Stimulated activated CD8-positive, alpha-beta memory T cell treated with anti-CD3 and anti-CD28 coated beads, Interleukin-4, amount 100 ng/mL, for 48 hours (primary cell): Measurements from ENCODE around the gene IRAK1.

Experiments
- DNase-seq: peaks from one replicate; pipeline ENCODE4 v3.0.0-alpha.2; 2020

Gene IRAK1

DNA sequence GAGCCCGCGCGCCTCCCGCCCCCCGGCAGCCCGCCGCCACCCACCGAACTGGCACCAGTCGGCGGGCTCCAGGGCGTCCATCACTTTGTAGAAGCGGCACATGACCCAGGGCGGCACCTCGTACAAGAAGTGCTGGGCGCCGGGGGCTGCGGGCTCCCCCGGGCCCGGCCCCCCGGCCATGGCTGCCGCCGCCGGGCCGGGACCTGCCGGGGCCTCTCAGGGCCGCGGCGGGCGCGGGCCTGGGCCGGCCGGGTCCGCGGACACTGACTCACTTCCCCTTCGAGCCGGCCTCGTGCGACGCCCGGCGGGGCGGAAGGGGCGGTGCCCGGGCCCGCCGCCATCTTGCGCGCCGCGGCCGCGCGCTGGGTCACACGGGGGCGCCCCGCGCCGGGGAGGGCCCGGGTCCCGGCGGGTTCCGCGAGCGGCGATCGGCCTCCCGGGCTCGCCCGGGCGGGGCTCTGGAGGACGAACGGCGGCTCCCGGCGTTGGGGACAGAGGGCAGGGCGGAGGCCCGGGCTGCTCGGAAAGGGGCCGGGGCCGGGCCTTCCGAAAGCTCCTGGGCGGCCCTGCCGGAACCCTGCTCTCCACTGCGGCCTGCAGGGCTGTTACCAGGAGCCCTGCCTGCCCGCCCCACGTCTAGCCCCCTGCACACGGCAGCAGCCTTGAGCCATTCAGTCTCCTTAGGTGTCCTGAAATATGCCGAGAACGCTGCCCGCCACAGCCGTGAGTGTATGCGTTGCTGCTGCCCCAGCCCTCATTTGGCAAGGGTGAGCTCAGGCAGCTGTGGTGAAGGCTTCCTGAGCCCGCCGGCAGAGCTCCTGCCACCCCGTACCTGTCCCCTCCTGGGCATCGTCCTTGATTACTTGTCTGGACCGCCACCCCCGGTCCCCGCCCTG is at the start of gene IRAK1:
Gene IRAK1, minus strand, starts transcription at position 270 of the 896 bp plus-strand sequence. Its CDS starts 90 bp downstream, at position 180.
- DNase-seq = peak; percentile 65

GRCh38 chrX:154068560-154068959 is 48.9 kb upstream of the IRAK1 start:
- DNase-seq = no peak

GRCh38 chrX:154064637-154065435 is 45.1 kb upstream of the IRAK1 start:
- no peak for DNase-seq

GRCh38 chrX:154063234-154063633 is 43.5 kb upstream of the IRAK1 start:
- no peak for DNase-seq

- DNase-seq = no peak
Observed at GRCh38 chrX:154061801-154062200, 42.1 kb upstream of the IRAK1 start.

- DNase-seq = no peak
Observed at GRCh38 chrX:154059729-154060245, 40.1 kb upstream of the IRAK1 start.

GRCh38 chrX:154059231-154059630 is 39.5 kb upstream of the IRAK1 start:
- DNase-seq = no peak

- no peak for DNase-seq
Observed at GRCh38 chrX:154058214-154058997, 38.7 kb upstream of the IRAK1 start.

DNA sequence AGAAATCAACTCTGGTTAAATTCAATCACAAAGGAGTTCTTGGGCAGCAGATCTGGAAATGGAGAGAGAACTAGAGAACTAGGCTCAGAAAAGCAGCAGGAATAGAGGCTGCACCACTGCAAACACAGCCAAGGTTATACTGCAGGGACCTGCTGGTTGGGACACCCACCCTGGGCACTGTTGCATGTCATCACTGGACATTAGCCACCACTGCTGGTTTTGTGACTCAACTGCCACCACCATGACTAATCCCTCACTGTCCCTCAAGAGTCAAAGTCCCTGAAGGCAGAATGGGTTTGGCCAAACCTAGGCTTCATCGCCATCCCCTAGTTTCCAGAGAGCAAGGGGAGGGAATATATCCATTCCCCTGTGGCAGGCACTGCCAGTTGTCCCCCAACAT is 38.1 kb upstream of the IRAK1 start:
- no peak for DNase-seq

DNA sequence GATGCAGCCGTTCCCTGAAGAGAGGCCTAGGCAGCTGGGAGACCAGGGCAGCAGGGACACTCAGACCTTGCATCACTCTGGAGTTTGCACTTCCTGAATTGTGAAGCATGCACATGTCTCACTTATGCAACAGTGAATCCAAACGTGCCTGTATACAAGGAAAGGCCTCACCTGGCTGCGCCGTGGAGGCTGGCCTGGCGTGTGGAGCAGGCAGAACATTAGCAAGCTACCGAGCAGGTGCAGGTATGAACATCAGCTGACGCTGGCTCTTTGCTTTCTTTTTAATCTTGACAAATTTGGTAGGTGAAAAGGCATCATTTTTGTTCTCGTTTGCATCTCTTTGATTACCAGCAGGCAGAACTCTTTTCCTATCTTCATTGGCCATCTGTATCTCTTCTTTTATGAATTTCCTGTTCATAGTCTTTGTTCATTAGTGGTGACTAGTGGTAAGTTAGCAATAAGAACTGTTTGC is 37.1 kb upstream of the IRAK1 start:
- DNase-seq = no peak

GRCh38 chrX:154051201-154051810 is 31.6 kb upstream of the IRAK1 start:
- peak; percentile 80 for DNase-seq

GRCh38 chrX:154050113-154050495 is 30.4 kb upstream of the IRAK1 start:
- no peak for DNase-seq

DNA sequence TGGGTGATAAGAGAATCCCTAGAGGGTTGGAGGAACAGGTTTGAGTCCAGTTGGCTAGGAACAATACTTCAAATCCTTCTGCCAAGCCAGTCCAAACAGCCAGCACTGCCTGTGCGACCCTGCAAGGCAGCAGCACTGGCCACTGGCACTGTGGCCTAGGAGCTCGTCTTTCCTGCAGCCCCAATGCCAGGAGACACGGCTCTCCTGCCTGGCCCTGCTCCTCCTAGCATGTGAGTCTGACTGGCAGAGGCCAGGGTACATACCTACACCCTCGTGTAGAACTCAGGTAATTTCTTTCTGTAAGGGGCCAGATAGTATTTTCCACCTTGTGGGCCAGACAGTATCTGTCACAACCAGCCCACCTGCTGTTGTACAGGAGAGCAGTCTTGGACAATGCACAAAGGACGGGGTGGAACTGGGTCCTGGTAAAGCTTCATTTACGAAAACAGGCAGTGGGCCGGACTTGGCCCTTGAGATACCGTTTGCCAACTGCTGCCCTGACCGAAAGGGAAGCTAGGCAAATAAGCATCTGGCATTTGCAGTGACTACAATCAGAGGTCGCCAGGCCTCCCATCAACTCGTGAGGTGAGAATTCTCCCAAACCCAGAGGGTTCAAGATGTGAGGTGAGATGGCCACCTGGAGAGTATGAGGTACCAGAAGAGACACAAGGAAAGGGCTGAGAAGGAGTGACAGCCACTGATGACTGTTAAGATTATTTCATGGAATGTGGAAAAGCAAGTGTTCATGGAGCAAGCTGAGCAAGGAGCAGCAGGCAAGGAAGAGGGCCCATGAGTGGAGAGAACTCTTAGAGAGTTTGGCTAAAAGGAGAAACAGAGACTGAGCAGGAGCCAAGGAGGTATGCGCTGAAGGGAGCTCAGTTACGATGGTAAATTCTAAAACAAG is 29.8 kb upstream of the IRAK1 start:
- no peak for DNase-seq

DNA sequence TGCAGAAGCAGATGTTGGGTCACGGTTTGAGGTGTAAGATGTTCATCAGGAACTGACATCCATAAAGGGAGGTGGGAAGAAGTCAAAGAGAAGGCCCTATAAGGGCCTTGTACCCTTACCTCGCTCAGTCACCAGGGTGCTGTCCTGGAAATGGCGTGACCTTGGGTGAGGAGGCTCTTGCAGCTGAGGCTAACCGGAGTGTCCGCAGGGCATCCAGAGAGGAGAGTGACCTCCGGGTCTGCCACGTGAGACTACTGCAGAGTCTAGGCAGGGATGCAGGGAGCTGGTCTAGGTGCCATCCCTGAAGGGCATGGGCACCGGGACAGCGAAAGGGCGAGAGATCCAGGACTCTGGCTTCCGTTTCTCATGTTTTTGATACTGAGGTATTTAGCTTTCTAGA is 28.7 kb upstream of the IRAK1 start:
- no peak for DNase-seq

DNA sequence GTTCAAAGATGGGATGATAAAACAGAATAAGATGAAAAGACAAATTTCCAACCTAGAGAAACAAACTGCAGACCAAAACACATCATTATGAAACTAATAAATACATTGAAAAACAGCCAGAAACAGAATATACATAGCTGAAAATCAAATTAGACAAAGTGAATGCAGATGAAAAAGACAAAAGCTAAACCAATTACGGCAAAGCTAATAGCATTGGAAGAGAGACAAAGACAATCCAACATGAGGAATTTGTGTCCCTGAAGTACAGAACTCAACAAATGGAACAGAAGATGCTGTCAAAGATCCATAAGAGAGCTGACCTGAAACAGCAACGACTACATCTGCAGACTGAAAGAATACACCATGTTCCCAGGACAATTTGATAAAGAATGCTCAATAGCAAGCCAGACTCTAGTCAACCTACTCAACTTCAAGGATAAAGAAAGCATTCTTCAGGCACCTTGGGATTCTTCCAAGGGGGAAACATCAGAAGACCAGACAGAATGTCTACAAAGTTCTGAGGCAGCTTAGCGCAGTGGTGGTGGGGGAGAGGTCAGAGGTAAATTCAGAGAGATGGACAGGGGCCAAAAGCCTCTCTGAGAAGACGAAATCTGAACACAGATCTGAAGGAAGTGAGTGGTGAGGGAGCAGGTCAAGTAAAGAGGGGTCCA is 27.4 kb upstream of the IRAK1 start:
- no peak for DNase-seq

- no peak for DNase-seq
Observed at GRCh38 chrX:154046031-154046781, 26.5 kb upstream of the IRAK1 start.

GRCh38 chrX:154044091-154044490 is 24.4 kb upstream of the IRAK1 start:
- DNase-seq = no peak

- no peak for DNase-seq
Observed at GRCh38 chrX:154043003-154043763, 23.5 kb upstream of the IRAK1 start.

DNA sequence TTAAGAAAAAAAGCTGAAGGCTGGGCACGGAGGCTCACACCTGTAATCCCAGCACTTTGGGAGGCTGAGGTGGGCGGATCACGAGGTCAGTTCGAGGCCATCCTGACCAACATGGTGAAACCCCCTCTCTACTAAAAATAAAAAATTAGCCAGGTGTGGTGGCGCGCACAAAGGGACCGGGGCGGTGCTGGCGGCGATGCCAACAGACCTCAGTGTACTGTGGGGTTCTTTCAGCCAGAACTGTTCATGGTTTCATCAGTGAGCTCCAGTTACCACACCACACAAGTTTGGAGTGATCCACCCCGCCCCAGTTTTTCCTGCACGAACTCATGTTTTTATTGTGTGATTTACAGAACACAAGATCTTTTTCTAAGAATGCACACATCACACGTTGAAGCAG is 21.2 kb upstream of the IRAK1 start:
- DNase-seq = no peak
